Tibial artery (tissue), 4 donors: Measurements from ENCODE around the gene PARP6.

Experiments
- DNase-seq, 2 donors: peaks; one replicate each; pipeline ENCODE4 v3.0.0-alpha.2; 2019
- H3K27ac ChIP-seq, 2 donors: fragments of 200-600 bp; sonication (generic) in 1 of 2; 1 replicate in 1 of 2; 2 replicates in 1 of 2; pipeline ENCODE4 v1.5.1; 2018 to 2019; ENCODE audit warnings: mild to moderate bottlenecking in 1 of 2
- H3K27me3 ChIP-seq, 2 donors: fragments of 200-600 bp; sonication (generic) in 1 of 2; one replicate each; pipeline versions ENCODE4 v1.5.1 to v1.6.0; 2016 to 2019
- H3K36me3 ChIP-seq, 3 donors: fragments of 200-600 bp; sonication (generic) in 2 of 3; one replicate each; pipeline ENCODE4 v1.5.1; 2016 to 2019; ENCODE audit warnings: mild to moderate bottlenecking in 2 of 3
- H3K4me1 ChIP-seq, 4 donors: fragments of 200-600 bp; sonication (generic) in 2 of 4; 1 replicate in 3 of 4; 2 replicates in 1 of 4; pipeline ENCODE4 v1.5.1; 2016 to 2019
- H3K4me3 ChIP-seq, 2 donors: fragments of 200-600 bp; sonication (generic) in 1 of 2; 1 replicate in 1 of 2; 2 replicates in 1 of 2; pipeline ENCODE4 v1.5.1; 2018 to 2019; ENCODE audit warnings: mild to moderate bottlenecking in 2 of 2
- H3K9me3 ChIP-seq, 3 donors: fragments of 200-600 bp; sonication (generic) in 1 of 3; one replicate each; pipeline ENCODE4 v1.5.1; 2016 to 2019
- intact Hi-C: fragments of 100-400 bp; cut with DNase I; formaldehyde crosslinking; loops from one replicate; pipeline ENCODE4 v1.15.0; 2023; ENCODE audit warnings: low total_unique reads
- TF ChIP-seq, protein P1 (sequence below), 2 experiments: fragments of 200-600 bp in 1 of 2; fragments of 450-650 bp in 1 of 2; IDR thresholded peaks; one replicate each; pipeline ENCODE4 v1.5.1; 2017 to 2019; ENCODE audit warnings: antibody characterized with exemption in 2 of 2, mild to moderate bottlenecking in 1 of 2, moderate library complexity in 1 of 2

PARP6 gene

DNA sequence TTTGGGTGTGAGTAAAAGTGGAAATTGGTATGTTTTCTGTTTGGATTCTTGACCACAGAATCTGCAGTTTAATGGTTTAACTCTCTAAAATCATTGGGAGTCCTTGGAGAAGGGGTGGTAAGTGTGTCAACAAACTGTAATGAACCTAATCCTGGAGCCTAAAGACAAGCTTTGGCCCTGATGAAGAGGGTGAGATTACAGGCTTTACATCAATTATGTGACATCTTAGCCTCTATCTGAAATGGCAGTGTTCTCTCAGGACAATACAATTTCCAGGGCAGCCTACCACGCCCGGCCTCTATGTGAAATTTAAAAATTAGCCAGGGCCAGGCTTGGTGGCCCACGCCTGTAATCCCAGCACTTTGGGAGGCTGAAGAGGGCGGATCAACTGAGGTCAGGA is 37.1 kb downstream of the PARP6 start:
- H3K27me3 ChIP-seq, result no peaks in the 10 kb centered on the region
- DNase-seq, result no peak
- intact Hi-C loops, result loop anchor here (5.0 to 10.0 kb wide), 2 partner anchors 37 to 120 kb away; partner anchors contain the start of genes MYO9A, PARP6 and SENP8
- H3K9me3 ChIP-seq, result no peaks in the 10 kb centered on the region
- H3K36me3 ChIP-seq, result peaks cover 5 to 14% (median 9%) of the 10 kb centered on the region in 3 donors
- H3K4me1 ChIP-seq, result peaks cover 0 to 29% (median 18%) of the 10 kb centered on the region in 4 donors
- TF ChIP-seq, protein P1, sequence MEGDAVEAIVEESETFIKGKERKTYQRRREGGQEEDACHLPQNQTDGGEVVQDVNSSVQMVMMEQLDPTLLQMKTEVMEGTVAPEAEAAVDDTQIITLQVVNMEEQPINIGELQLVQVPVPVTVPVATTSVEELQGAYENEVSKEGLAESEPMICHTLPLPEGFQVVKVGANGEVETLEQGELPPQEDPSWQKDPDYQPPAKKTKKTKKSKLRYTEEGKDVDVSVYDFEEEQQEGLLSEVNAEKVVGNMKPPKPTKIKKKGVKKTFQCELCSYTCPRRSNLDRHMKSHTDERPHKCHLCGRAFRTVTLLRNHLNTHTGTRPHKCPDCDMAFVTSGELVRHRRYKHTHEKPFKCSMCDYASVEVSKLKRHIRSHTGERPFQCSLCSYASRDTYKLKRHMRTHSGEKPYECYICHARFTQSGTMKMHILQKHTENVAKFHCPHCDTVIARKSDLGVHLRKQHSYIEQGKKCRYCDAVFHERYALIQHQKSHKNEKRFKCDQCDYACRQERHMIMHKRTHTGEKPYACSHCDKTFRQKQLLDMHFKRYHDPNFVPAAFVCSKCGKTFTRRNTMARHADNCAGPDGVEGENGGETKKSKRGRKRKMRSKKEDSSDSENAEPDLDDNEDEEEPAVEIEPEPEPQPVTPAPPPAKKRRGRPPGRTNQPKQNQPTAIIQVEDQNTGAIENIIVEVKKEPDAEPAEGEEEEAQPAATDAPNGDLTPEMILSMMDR (IDR thresholded peaks at IDR 0.05), result no peak
- H3K4me3 ChIP-seq, result no peak overlapping the region
- no peak overlapping the region for H3K27ac ChIP-seq

- peaks cover 0 to 36% (median 23%) of the 10 kb centered on the region in 4 donors for H3K4me1 ChIP-seq
- no peaks in the 10 kb centered on the region for H3K36me3 ChIP-seq
- intact Hi-C loops, result loop anchor here (10.0 kb wide), 1 partner anchor 119 kb away; the partner anchor contains the start of genes MYO9A and SENP8
- H3K9me3 ChIP-seq, result no peaks in the 10 kb centered on the region
- TF ChIP-seq, protein P1 (IDR thresholded peaks at IDR 0.05), result no peak
- no peak overlapping the region for H3K4me3 ChIP-seq
- H3K27me3 ChIP-seq, result no peaks in the 10 kb centered on the region
- no peak overlapping the region for H3K27ac ChIP-seq
- no peak for DNase-seq
These were observed 38.6 kb downstream of the PARP6 start for GRCh38 chr15:72233769-72234168.

DNA sequence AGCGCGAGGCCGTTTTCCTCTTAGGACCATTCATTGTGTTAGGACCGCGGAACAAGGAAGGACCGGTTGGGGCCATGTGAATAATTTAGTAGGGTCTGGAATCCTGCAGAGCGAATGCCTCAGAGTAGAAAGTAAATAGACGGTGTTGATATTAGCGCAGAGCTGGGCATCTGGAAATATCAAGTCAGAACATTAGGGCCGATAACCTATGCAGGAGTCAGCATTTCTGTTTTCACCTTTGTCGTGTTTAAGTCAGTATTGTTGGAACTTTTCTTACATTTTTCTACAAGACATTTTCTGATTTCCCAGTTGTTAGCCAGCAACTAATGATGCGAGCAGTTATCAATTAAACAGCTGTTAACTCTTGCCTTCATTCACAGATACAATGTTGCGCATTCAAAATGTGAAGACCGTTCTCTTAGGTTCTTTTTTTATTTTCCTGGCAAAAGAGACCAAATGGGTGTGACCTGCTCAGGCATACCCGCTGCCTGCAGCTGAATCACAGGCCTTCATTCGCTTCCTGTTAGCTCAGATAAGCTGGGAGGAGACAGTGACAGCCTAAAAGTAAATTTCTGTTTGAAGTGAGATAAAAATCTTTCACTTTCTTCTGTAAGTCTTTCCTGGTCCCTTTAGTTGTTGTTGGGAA is 40.4 kb downstream of the PARP6 start:
- H3K4me3 ChIP-seq, result peak overlapping the region; percentile 70 to 81
- H3K9me3 ChIP-seq, result no peaks in the 10 kb centered on the region
- no peaks in the 10 kb centered on the region for H3K36me3 ChIP-seq
- H3K27me3 ChIP-seq, result no peaks in the 10 kb centered on the region
- intact Hi-C loops, result loop anchor here (10.0 kb wide), 1 partner anchor 117 kb away; the partner anchor contains the start of genes MYO9A and SENP8
- TF ChIP-seq, protein P1 (IDR thresholded peaks at IDR 0.05), result no peak
- H3K4me1 ChIP-seq, result peaks cover 0 to 43% (median 36%) of the 10 kb centered on the region in 4 donors
- H3K27ac ChIP-seq, result peak overlapping the region; percentile 100
- peak in 1 of 2 donors; percentile 43 for DNase-seq

GRCh38 chr15:72231066-72231832 is 41.1 kb downstream of the PARP6 start, which contains the start of gene PKM:
PKM (minus strand) TSS chr15:72231190; CDS start chr15:72219097, 12,093 bp downstream.
- H3K27me3 ChIP-seq, result no peaks in the 10 kb centered on the region
- H3K9me3 ChIP-seq, result no peaks in the 10 kb centered on the region
- H3K4me1 ChIP-seq, result peaks cover 0 to 46% (median 39%) of the 10 kb centered on the region in 4 donors
- H3K27ac ChIP-seq, result peak within 1 kb of the TSS; percentile 100
- DNase-seq, result peak; percentile 95 to 98
- peak within 1 kb of the TSS; percentile 70 to 81 for H3K4me3 ChIP-seq
- H3K36me3 ChIP-seq, result no peaks in the 10 kb centered on the region
- intact Hi-C loops, result loop anchor here (10.0 kb wide), 1 partner anchor 116 kb away; the partner anchor contains the start of genes MYO9A and SENP8
- TF ChIP-seq, protein P1 (IDR thresholded peaks at IDR 0.05), result no peak

DNA sequence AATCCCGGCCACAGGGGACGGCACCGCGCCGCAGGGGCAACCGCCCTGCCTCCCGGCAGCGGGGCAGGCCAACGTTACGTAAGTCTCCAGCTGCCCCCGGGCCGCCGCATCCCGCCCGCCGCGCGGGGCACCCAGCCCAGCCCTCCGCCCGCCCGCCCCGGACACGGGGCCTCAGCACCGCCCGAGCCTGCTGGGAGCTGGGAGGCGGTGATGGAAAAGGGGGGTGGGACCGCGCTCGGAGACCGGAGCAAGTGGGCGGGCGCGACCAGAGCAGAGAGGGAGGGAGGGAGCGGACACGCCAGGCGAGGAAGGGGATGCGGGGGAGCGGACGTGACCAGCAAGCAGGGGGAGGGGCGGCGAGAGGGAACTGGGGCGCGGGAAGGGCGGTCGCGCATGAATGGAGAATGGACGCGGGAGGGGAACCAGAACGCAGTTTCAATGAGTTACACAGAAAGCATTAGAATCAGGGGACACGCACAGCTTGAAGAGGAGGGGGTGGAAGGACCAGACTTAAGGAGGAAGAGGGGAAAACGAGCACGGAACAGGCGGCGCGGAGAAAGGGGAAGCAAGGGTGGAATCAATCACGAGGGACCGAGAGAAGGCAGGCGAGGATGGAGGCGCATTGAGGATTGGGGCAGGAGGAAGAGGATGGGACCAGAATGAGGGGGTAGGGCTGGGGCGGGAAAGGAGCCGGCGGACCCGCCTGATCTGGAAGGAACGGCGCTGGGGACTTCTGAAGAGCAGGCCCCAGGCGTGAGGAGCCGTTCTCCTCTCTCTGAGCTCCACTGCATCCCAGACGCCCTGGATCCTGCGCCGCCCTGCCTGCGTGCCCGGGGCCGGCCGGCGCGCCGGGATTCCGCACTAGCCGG is 41.9 kb downstream of the PARP6 start:
- peak overlapping the region; percentile 100 for H3K27ac ChIP-seq
- intact Hi-C loops, result loop anchor here (10.0 kb wide), 1 partner anchor 116 kb away; the partner anchor contains the start of genes MYO9A and SENP8
- peak; percentile 93 to 98 for DNase-seq
- TF ChIP-seq, protein P1 (IDR thresholded peaks at IDR 0.05), result no peak
- H3K9me3 ChIP-seq, result no peaks in the 10 kb centered on the region
- H3K27me3 ChIP-seq, result no peaks in the 10 kb centered on the region
- no peaks in the 10 kb centered on the region for H3K36me3 ChIP-seq
- H3K4me1 ChIP-seq, result peaks cover 0 to 54% (median 44%) of the 10 kb centered on the region in 4 donors
- H3K4me3 ChIP-seq, result peak overlapping the region; percentile 70 to 81
